EL (cell line): Measurements from ENCODE around the gene SFTPA2.
A peak's percentile ranks its signal among the peaks of the same experiment; 100 is the strongest.
"Not testable (repeated sequence)": the region's sequence is repeated elsewhere in the genome, so short reads cannot be mapped to it uniquely, and the experiment has no call there.

ENCODE experiments used
- DNase-seq: peaks from one replicate; pipeline ENCODE4 v3.0.0-alpha.2; 2016

The SFTPA2 gene

DNA sequence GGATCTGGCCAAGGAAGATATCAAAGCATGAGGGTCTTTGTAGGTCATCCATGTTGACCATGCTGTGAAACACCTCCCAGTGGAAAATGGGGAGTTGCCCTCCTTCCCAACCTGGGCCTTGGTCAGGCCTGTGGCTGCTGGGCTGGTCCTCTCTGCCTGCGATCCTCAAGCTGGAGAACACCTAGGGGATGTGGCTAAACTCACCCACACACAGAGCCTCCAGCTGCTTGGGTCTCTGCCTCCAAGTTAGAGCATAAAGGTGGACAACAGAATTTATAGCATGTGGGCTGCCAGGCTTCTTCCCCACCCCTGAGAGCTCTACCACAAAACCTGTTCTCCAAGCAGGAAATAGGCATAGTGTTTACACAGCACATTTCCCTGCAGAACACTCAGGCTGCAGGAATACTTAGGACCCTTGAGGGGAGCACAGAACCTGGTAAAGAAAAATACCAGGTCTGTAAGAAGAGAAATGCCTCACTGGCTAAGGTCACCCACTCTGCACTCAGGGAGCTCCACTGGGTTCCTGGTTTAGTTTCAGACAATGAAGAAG is at the start of gene SFTPA2:
TSS of gene SFTPA2 (minus strand) at position 248 of the 550 bp plus-strand sequence. CDS start 924 bp downstream, outside the sequence.
- DNase-seq: no peak

DNA sequence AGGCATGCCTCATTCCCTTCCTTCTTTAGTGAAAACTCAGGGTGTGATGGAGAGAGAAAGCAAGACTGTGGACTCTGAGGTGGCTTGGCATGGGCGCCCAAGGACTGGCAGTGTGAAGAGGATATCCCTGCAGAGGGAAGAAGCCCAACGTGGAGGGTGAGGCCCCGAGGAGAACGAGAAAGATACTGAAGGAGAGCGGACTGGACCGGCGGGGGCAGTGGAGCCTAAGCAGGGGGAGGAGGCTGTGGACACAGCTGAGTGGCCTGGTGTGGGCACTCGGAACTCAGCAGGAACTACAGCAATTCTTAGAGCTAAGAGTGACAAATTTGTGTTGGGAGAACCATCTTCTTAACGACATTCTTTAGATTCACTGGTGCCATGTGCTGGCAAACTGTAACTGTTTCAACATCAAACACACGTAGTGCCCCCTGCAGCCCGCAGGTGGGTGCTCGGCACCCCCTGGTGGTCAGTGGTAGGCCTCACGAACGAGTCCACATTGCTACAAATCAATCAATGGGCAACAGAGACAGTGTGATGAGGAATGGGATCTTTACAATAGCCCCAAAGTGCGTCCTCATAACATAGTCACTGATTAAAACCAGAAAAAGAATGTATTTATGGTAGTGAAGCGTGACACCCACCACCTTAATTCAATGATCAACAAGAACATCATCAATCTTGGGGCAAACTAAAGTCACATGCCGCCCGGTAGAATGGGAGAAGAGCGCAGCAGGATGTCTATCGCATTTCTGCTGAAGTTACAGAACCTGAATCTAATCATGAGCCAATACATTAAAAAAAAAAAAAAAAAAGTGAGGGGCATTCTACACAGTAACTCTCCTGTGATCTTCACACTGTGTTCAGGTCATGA is 48.5 kb upstream of the SFTPA2 start:
- peak; percentile 23 for DNase-seq

DNA sequence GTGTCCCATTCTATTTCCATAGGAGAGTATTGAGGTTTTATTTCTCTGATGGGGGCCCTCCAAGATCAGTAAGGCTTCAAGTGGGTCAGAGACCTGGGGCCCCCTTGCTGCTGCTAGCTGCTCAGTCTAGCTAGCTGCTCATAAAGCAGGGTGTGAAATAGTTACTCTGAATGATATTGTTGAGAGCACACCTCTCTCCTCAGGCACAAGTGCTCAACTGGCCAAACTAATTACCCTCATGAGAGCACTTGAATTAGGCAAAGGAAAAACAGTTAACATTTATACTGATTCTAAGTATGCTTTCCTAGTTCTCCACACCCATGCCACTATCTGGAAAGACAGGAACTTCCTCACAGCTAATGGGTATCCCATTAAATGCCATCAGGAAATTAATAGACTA is 45.1 kb upstream of the SFTPA2 start:
- no peak for DNase-seq

DNA sequence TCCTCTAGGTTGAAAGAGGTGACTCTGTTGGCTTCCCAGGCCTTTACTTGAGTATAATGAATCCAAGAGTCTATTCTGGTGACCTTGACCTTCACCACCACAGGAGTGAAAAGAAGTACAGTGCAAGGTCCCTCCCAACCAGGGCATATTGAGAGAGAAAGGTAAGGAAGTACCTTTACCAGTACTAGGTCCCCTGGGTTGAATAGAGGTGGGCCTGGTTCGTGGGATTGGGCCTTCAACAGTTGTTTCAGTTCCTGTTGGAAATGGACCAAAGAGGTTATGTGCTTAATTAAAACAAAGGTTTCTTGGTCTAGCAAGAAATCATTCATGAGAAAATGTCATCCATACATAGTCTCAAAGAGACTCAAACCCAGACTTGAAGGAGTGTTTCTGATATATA is 44.1 kb upstream of the SFTPA2 start:
- DNase-seq: no peak

DNA sequence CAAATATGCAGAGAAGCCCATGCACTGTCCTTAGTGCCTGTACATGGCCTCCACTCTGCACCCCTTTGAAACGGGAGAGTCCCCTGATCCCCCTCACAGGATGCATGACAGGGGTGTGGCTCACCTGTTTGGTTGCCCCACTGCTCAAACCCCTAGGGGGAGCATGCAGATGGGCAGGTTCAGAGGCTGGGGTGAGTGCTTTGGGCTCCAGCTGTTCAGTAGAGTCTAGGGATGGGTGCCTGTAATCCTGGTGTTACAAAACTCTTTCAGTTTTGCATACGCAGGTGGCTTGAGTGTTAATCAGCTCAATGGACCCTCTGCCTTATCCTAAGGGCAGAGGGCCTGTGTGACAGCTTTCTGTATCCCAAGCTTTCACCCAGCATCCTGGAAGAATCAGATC is 42.7 kb upstream of the SFTPA2 start:
- DNase-seq: no peak

DNA sequence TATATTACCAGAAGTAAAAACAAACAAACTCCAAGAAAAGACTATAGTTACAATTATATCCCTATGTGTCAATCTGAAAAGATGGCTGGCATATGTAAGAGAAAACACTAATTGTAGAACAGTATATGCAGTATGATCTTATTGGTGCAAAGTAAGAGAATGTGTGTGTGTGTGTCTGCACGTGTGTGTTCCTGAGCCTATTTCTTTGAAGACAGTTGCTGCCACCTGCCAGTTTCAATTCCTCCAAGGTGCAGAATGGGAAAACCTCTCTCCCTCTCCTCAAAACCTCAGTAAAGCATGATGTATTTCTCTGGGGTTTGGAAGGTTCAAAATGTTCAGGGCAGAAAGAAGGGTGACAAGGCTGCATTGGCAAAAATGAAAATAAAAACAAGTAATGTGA is 41.7 kb upstream of the SFTPA2 start:
- no peak for DNase-seq

DNA sequence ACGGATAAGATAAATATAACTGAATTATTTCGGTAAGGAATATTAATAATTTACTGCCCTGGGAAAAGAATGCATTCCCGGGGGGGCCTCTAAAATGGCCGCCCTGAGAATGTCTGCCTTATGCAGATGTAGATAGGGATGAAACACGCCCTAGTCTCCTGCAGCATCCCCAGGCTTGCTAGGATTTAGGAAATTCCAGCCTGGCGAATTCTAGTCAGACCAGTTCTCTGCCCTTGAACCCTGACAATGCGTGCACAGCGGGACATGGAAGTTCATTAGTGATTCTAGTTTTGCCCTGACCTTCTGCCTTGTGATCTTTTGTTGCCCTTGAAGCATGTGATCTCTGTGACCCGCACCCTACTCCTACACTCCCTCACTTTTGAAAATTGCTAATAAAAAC is 39.4 kb upstream of the SFTPA2 start:
- DNase-seq: not testable (repeated sequence)

DNA sequence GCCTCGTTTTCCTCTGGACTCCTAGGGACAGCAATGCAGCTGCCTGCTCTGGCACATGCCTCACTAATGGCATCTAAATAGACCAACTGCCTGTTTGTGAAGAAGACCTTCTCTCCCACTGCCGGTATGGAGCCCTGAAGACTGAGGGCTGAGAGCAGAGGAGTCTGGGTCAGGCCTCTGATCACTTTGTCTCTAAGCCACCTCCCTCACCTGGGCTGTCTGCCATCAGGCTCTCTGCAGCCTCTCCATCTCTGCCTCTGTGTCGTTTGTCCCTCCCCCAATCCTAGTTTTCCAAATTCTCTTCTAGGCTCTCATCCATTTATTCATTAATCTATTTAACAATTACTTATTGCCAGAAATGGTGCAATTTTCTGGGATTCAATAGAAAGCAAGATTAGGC is 35.3 kb upstream of the SFTPA2 start:
- no peak for DNase-seq

DNA sequence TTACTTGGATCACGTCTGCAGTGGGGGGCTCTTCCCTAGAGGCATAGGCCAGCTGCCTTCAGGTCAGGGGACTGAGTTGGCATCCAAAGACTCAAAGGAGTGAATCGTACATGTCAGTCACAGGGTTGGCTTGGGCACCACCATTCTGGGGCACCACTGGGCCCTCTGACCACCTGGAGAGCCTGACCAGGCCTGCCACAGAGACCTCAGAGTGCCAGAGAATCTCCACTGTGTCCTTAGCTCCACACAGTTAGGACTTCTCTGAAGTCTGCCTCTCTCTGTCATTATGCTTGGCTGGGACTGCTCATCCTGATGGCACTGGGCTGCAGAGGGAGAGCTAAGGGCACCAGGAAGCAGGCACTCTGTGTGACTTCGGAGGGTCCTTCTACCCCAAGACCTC is 34.4 kb upstream of the SFTPA2 start:
- not testable (repeated sequence) for DNase-seq

DNA sequence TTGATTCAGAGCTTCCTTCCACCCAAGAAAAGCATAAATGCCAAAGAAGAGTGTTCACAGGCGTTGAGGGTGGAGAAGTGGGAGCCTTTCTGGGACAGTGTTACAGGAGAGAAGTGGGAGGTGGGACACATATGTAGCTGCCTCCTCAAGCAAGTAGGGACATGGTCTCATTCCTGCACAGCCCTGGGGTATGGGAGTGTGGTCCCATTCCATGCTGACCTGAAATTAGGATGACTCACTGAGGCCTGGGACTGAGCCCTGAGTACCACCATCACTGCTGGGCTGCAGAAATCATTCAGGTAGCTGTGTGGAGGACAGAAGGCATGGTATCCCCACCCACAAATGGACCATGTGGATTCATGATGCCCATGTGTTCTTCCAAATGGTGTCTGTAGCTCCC is 33.2 kb upstream of the SFTPA2 start:
- no peak for DNase-seq

DNA sequence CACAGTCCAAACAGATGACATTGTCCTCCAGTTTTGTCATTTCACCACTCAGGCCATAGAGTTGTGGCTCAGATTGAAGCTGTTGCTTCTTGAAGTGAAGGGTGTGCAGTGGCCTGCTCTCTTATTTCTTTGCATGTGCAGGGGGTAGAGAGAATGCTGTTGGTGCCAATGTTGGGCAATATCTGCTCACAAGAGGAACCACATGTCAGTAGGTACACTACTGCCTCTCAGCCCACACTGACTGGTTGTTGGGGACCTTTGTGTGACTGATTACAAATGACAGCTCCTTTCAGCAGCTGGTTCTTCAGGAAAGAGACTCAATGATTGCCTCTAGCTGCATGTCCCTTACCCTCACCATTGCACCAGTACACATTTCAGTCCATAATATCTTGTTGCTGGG is 28.6 kb upstream of the SFTPA2 start:
- no peak for DNase-seq

DNA sequence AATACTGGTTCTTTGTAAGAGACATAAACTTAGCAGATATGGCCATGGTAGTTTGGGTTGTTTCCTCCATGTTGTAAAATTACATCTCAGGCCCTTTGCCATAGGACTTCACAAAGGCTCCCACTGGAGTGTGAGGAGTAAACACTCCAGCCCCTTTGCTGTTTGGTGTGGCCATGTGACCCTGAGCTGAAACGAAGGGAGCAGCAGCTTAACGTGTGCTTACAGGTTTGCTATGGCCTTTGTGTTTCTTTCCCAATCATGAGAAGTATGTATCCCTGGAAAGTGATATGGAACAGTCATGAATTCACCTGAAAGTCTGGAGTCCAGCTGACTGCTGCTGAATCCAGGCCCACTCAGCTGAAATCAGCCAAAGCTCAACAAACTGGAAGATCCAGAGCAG is 26.7 kb upstream of the SFTPA2 start:
- DNase-seq: no peak

DNA sequence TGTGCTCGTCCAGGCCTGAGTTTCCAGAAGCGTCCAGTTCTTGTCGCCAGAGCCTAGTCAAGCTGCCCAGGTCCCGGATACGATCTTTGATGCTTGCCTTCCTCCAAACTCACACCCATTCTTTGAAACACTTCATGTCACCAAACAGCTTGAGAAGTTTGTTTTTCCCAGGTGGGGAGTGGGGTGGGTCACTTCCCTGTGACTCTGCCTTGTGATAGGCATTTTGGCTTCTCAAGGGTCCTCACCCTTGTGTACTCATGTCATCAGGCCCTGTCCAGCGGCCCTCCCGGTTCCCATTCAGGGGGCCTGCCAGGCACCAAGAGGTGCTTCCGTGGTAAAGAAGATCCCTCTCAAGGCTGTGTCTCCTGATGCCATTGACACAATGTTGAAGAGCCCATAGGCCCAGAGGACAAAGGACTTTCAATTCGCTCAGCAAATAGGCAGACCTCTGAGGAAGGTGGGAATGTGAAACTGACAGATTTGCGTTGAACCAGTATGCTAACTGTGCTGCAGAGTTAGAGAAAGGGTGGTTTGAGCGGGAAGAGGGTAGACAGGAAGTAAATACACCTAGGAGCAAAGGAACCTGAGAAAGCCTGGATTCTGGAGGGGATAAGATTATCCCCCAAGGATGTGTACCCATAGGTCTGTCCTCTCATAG is 25.8 kb upstream of the SFTPA2 start:
- DNase-seq: no peak

DNA sequence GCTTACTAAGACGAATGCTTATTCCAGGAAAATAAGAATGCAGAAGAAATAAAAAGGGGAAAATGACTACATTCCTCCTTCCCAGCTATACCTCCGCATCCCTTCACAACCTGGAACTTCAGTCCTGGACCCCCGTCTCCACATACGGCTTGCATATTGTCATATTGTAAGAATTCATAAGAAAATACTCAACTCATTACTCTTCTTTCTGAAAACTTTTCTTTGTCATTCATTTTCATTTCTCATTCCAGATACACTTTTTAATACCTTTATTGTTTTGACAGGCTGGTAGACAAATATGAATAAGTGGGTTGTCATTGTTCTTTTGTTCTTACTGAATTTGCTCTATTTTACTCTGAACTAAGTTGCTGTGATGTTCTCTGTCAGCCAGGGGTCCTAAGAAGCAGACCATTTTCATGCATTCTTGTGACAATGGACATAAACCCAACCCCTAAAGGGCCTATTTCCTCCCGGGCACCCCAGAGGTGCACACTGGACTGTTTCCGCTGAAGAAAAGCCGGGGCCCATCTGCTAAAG is 23.3 kb upstream of the SFTPA2 start:
- DNase-seq: no peak

DNA sequence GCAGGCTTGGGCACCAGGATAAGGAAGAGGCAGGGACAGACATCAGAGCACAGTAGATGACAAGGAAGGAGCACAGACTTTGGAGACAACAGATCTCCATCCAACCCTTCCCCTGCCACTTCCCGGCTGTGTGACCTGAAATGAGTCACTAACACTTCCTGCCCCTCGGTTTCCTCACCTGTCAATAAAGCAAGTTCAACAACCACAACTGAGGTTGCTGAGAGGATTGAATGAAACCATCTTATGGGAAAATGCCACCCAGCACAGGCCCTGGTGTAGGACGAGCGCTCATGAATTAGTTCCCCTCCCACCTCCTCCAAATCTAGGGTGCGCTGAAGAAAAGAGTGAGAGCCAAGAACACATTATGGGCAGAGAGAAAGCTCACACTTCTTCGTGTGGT is 22.7 kb upstream of the SFTPA2 start:
- not testable (repeated sequence) for DNase-seq

DNA sequence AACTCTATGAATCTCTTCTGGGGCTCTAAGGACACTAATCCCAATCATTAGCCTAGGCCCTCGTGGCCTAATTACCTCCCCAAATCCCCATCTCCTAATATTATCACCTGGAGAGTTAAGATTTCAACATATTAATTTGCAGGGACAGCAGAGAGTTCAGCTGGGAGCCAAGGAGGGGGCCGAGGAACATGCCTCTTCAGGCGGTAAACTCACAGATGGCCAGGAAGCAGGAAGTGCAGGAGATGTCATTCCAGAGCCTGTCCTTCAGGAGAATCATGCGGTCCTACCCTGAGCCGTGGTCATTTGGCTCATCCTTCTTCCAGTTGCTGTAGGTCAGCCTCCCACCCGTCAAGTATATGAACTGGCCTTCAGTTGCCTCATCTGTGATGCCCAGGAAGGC is 21.9 kb upstream of the SFTPA2 start:
- no peak for DNase-seq

DNA sequence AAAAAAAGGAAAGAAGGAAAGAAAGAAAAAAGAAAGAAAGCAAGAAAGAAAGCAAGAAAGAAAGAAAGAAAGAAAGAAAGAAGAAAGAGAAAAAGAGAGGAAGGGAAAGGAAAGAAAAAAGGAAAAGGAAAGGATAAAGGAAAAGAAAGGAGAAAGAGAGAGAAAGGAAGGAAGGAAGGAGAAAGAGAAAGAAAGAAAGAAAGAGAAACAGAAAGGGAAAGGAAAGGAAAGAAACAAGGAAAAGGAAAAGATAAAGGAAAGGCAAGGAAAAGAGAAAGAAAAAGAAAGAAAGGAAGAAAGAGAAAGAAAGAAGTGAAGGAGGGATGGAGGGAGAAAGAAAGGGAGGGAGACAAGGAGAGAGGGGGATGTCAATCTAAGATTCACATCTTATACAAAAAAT is 20.8 kb upstream of the SFTPA2 start:
- DNase-seq: no peak

DNA sequence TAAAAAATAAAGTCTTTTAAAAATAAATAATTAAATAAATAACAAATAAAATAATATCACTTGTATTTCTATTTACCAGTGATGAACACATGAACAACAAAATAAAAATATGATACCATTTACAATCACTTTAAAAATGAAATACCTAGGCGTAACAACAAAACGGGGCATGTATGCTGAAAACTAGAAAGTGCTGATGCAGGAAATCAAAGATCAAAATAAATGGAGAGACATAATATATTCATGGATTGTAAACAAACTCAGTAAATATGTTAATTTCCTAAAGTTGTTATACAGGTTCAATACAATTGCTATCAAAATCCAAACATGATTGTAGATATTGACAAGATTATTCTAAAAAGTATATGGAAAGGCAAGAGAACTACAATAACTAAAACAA is 19.2 kb upstream of the SFTPA2 start:
- DNase-seq: no peak

DNA sequence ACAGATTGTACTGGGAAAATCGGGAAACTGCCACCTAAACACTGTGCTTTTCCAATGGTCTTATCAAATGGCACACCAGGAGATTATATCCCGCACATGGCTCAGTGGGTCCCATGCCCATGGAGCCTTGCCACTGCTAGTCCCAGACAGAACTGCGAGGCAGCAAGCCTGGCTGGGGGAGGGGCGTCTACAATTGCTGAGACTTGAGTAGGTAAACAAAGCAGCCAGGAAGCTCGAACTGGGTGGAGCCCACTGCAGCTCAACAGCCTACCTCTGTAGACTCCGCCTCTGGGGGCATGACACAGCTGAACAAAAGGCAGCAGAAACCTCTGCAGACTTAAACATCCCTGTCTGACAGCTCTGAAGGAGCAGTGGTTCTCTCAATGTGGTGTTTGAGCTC is 10.4 kb upstream of the SFTPA2 start:
- DNase-seq: not testable (repeated sequence)

DNA sequence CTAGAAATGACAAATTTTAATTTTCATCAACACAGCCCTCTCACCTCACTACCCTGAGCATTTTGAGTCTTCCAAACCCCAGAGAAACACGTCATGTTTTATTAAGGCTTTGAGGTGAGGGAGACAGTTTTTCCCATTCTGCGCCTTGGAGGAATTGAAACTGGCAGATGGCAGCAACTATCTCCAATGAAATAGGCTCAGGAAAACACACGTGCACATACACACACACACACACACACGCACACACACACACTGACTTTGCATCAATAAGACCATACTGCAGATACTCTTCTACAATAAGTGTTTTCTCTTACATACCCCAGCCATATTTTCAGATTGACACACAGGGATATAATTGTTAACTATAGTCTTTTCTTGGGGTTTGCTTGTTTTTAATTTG is 3.2 kb upstream of the SFTPA2 start:
- DNase-seq: no peak

DNA sequence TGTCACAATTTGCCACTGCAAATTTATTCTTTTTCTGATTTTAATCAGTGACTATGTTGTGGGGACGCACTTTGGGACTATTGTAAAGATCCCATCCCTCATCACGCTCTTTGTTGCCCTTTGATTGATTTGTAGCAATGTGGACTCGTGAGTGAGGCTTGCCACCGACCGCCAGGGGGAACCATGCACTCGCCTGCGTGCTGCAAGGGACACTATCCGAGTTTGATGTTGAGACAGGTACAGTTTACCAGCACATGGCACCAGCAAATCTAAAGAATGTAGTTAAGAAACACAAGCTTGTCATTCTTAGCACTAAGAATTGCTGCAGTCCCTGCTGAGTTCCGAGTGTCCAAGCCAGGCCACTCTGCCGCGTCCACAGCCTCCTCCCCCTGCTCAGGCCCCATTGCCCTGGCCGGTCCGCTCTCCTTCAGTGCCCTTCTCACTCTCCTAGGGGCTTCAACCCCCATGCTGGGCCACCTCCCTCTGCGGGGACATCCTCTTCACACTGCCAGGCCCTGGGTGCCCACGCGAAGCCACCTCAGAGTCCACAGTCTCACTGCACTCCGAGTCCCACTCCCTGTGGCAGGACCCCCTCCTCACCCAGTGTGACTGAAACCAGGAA is 2.0 kb upstream of the SFTPA2 start:
- peak; percentile 55 for DNase-seq

DNA sequence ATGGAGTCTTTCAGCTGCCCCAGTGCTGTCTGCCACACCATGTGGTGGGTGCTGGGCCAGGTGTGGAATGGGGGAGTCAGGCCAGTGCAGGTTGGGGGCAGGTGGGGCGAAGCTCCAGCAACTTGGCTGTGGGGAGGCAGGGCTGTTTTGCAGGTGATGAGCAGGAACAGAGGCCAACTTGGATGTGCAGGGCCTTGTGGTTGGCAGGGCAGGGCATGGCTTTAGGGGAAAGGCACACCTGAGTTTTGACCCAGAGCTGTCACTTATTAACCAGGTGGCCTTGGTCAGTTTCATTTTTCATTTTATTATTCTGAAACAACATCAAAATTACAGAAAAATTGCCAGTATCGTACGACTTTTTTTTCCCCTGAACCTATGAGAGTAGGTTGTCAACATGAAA is 1.1 kb upstream of the SFTPA2 start:
- no peak for DNase-seq

DNA sequence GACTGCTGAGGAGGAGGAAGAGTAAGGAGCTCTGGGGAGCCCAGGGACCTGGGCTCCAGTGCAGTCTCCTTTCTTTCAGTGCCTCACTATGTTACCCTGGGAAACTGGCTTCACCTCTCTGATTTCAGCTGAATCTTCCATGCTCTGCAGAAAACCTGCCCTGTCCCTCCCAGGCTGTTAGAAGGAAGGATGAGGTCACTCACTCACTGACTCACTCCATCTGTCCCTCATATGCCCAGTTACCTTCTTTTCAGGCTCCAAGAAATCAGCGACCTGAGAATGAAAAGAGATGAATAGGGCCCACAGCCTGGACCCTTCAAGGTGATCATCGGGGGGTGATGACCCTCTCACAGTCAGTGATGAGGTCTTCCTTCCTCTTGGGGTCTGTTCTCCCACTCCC is 481 bp downstream of the SFTPA2 start:
- peak; percentile 33 for DNase-seq
